ENCODE results near the gene CMTM3.
"Not testable (repeated sequence)": the region's sequence is repeated elsewhere in the genome, so short reads cannot be mapped to it uniquely, and the experiment has no call there.

The CMTM3 gene

DNA sequence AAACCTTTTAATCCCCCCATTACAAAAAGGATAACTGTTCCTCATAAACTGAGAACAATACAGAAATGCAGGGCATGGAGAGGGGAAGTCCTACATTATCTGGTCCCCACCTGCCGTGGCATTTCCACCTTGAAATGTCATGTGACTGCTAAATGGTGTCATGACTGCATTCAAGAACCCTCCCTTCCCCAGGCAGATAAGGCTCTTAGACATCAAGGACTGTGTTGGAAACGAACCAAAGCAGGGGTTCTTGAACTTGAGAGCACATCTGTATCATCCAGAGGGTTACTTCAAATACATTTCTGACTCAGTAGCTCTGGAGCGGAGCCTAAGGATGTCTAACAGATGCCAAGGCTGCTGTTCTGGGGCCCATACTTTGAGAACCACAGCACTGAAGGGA, 18.4 kb downstream of the CMTM3 start:
- Histone ChIP-seq H3K4me1 (ENCODE audit: insufficient read depth, poor library complexity, severe bottlenecking) (peaks cover 21% of the 10 kb centered on the region), H3K27me3 (ENCODE audit: insufficient read depth, poor library complexity, severe bottlenecking) (no peaks in the 10 kb centered on the region), H3K36me3 (ENCODE audit: low read depth) (peaks cover 31% of the 10 kb centered on the region), H3K9me3 (ENCODE audit: severe bottlenecking) (no peaks in the 10 kb centered on the region), H3K27ac (ENCODE audit: poor library complexity, severe bottlenecking) (no peak overlapping the region), H3K4me3 (ENCODE audit: severe bottlenecking) (no peak overlapping the region)
- DNase-seq (ENCODE audit: low spot score) = no peak
- no peak for ATAC-seq (ENCODE audit: low read depth)
- TF ChIP-seq, protein P1, sequence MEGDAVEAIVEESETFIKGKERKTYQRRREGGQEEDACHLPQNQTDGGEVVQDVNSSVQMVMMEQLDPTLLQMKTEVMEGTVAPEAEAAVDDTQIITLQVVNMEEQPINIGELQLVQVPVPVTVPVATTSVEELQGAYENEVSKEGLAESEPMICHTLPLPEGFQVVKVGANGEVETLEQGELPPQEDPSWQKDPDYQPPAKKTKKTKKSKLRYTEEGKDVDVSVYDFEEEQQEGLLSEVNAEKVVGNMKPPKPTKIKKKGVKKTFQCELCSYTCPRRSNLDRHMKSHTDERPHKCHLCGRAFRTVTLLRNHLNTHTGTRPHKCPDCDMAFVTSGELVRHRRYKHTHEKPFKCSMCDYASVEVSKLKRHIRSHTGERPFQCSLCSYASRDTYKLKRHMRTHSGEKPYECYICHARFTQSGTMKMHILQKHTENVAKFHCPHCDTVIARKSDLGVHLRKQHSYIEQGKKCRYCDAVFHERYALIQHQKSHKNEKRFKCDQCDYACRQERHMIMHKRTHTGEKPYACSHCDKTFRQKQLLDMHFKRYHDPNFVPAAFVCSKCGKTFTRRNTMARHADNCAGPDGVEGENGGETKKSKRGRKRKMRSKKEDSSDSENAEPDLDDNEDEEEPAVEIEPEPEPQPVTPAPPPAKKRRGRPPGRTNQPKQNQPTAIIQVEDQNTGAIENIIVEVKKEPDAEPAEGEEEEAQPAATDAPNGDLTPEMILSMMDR (IDR thresholded peaks at IDR 0.05; ENCODE audit: poor library complexity, severe bottlenecking) = no peak

DNA sequence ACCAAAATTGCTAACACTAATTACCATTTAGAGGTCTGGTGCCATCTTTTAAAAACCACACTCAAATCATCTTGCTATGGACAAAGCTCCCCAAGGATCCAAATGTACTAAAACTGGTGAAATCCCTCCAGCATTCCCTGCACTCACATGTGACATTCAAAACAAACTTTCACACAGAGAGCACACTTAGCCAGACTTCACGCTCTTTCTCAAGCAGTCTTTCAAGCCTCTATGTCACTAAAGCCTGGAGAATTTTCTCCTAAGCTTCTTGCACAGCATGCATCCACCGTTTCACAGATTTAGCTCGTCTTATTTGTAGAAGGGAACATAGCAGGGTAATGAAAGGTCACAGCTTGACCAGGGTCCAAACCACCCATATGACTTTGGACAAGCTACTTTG, 19.3 kb downstream of the CMTM3 start:
- H3K9me3 ChIP-seq (ENCODE audit: severe bottlenecking) = no peaks in the 10 kb centered on the region
- TF ChIP-seq, protein P1 (IDR thresholded peaks at IDR 0.05; ENCODE audit: poor library complexity, severe bottlenecking) = no peak
- no peak overlapping the region for H3K4me3 ChIP-seq (ENCODE audit: severe bottlenecking)
- peaks cover 30% of the 10 kb centered on the region for H3K36me3 ChIP-seq (ENCODE audit: low read depth)
- no peak for ATAC-seq (ENCODE audit: low read depth)
- H3K4me1 ChIP-seq (ENCODE audit: insufficient read depth, poor library complexity, severe bottlenecking) = peaks cover 13% of the 10 kb centered on the region
- no peak overlapping the region for H3K27ac ChIP-seq (ENCODE audit: poor library complexity, severe bottlenecking)
- no peaks in the 10 kb centered on the region for H3K27me3 ChIP-seq (ENCODE audit: insufficient read depth, poor library complexity, severe bottlenecking)
- DNase-seq (ENCODE audit: low spot score) = no peak

DNA sequence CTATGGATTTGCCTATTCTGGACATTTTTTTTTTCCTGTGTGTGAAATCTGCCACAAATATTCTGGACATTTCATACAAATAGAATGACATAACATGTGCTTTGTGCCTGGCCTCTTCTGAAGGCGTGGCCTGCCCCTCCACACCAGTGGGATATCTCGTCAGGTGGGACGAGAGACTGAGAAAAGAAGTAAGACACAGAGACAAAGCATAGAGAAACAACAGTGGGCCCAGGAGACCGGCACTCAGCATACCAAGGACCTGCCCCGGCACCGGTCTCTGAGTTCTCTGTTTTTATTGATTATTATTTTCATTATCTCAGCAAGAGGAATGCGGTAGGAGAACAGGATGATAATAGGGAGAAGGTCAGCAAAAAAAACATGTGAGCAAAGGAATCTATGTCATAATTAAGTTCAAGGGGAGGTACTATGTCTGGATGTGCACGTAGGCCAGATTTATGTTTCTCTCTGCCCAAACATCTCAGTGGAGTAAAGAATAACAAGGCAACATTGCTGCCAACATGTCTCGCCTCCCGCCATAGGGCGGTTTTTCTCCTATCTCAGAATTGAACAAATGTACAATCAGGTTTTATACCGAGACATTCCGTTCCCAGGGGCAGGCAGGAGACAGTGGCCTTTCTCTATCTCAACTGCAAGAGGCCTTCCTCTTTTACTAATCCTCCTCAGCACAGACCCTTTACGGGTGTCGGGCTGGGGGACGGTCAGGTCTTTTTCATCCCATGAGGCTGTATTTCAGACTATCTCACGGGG, 23.3 kb downstream of the CMTM3 start:
- not testable (repeated sequence) for H3K4me3 ChIP-seq (ENCODE audit: severe bottlenecking); ATAC-seq (ENCODE audit: low read depth); H3K27ac ChIP-seq (ENCODE audit: poor library complexity, severe bottlenecking); DNase-seq (ENCODE audit: low spot score); H3K4me1 ChIP-seq (ENCODE audit: insufficient read depth, poor library complexity, severe bottlenecking); H3K9me3 ChIP-seq (ENCODE audit: severe bottlenecking); H3K27me3 ChIP-seq (ENCODE audit: insufficient read depth, poor library complexity, severe bottlenecking)
- peaks cover 11% of the 10 kb centered on the region for H3K36me3 ChIP-seq (ENCODE audit: low read depth)

DNA sequence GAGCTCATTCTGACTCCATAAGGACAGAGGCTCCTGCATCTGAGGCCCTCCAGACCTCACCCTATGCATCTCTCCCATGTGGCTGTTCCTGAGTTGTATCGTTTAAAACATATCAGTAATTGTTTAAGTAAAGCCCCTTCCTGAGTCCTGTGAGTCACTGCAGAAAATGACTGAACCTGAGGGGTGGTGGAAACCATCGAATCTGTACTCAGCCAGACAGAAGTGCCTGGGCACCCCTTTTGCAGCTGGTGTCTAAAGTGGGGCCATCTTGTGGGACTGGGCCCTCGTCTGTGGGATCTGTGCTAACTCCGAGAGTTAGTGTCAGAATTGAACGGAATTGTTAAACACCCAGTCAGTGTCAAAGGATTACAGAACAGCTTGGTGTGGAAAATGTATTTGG, 25.4 kb downstream of the CMTM3 start:
- Histone ChIP-seq H3K27me3 (ENCODE audit: insufficient read depth, poor library complexity, severe bottlenecking) (no peaks in the 10 kb centered on the region), H3K27ac (ENCODE audit: poor library complexity, severe bottlenecking) (no peak overlapping the region), H3K4me1 (ENCODE audit: insufficient read depth, poor library complexity, severe bottlenecking) (no peaks in the 10 kb centered on the region), H3K4me3 (ENCODE audit: severe bottlenecking) (no peak overlapping the region), H3K36me3 (ENCODE audit: low read depth) (peaks cover 16% of the 10 kb centered on the region), H3K9me3 (ENCODE audit: severe bottlenecking) (no peaks in the 10 kb centered on the region)
- no peak for ATAC-seq (ENCODE audit: low read depth)
- no peak for DNase-seq (ENCODE audit: low spot score)
- TF ChIP-seq, protein P1 (IDR thresholded peaks at IDR 0.05; ENCODE audit: poor library complexity, severe bottlenecking) = no peak

DNA sequence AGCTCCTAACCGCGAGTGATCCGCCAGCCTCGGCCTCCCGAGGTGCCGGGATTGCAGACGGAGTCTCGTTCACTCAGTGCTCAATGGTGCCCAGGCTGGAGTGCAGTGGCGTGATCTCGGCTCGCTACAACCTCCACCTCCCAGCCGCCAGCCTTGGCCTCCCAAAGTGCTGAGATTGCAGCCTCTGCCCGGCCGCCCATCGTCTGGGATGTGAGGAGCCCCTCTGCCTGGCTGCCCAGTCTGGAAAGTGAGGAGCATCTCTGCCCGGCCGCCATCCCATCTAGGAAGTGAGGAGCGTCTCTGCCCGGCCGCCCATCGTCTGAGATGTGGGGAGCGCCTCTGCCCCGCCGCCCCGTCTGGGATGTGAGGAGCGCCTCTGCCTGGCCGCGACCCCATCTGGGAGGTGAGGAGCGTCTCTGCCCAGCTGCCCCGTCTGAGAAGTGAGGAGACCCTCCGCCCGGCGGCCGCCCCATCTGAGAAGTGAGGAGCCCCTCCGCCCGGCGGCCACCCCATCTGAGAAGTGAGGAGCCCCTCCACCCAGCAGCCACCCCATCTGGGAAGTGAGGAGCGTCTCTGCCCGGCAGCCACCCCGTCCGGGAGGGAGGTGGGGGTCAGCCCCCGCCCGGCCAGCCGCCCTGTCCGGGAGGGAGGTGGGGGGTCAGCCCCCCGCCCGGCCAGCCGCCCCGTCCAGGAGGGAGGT, 26.2 kb downstream of the CMTM3 start:
- not testable (repeated sequence) for ATAC-seq (ENCODE audit: low read depth)

DNA sequence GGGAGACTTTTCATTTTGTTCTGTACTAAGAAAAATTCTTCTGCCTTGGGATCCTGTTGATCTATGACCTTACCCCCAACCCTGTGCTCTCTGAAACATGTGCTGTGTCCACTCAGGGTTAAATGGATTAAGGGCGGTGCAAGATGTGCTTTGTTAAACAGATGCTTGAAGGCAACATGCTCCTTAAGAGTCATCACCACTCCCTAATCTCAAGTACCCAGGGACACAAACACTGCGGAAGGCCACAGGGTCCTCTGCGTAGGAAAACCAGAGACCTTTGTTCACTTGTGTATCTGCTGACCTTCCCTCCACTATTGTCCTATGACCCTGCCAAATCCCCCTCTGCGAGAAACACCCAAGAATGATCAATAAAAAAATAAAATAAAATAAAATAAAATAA, 27.1 kb downstream of the CMTM3 start:
- DNase-seq (ENCODE audit: low spot score); ATAC-seq (ENCODE audit: low read depth); H3K27ac ChIP-seq (ENCODE audit: poor library complexity, severe bottlenecking); H3K27me3 ChIP-seq (ENCODE audit: insufficient read depth, poor library complexity, severe bottlenecking); H3K4me1 ChIP-seq (ENCODE audit: insufficient read depth, poor library complexity, severe bottlenecking); H3K4me3 ChIP-seq (ENCODE audit: severe bottlenecking); H3K9me3 ChIP-seq (ENCODE audit: severe bottlenecking): not testable (repeated sequence)
- peaks cover 27% of the 10 kb centered on the region for H3K36me3 ChIP-seq (ENCODE audit: low read depth)

More for the DNA sequence above, 26.2 kb downstream of the CMTM3 start:
- not testable (repeated sequence) for H3K4me1 ChIP-seq (ENCODE audit: insufficient read depth, poor library complexity, severe bottlenecking); H3K27ac ChIP-seq (ENCODE audit: poor library complexity, severe bottlenecking); H3K4me3 ChIP-seq (ENCODE audit: severe bottlenecking); H3K9me3 ChIP-seq (ENCODE audit: severe bottlenecking); H3K27me3 ChIP-seq (ENCODE audit: insufficient read depth, poor library complexity, severe bottlenecking); DNase-seq (ENCODE audit: low spot score)
- peaks cover 19% of the 10 kb centered on the region for H3K36me3 ChIP-seq (ENCODE audit: low read depth)

Measured in RWPE2 (cell line).